ENCODE data around the gene TRAK1.

Gene TRAK1

GRCh38 chr3:42188376-42188775, 97.2 kb downstream of the TRAK1 start:
- Histone ChIP-seq H3K27ac (ENCODE audit: low read depth, low read length) (no peak overlapping the region), H3K36me3 (ENCODE audit: control insufficient read depth, insufficient read depth, low read length) (peaks cover 11% of the 10 kb centered on the region), H3K27me3 (ENCODE audit: control insufficient read depth, insufficient read depth, low read length) (no peaks in the 10 kb centered on the region), H3K9ac (ENCODE audit: low read length) (no peak overlapping the region), H3K4me3 (ENCODE audit: low read length) (no peak overlapping the region), H3K4me1 (ENCODE audit: control insufficient read depth, insufficient read depth, low read length) (no peaks in the 10 kb centered on the region)

GRCh38 chr3:42189001-42189460, 97.9 kb downstream of the TRAK1 start:
- Histone ChIP-seq H3K36me3 (ENCODE audit: control insufficient read depth, insufficient read depth, low read length) (peaks cover 14% of the 10 kb centered on the region), H3K9ac (ENCODE audit: low read length) (no peak overlapping the region), H3K27ac (ENCODE audit: low read depth, low read length) (no peak overlapping the region)

GRCh38 chr3:42189736-42190135, 98.6 kb downstream of the TRAK1 start:
- no peaks in the 10 kb centered on the region for H3K4me1 ChIP-seq (ENCODE audit: control insufficient read depth, insufficient read depth, low read length)
- no peaks in the 10 kb centered on the region for H3K27me3 ChIP-seq (ENCODE audit: control insufficient read depth, insufficient read depth, low read length)
- H3K27ac ChIP-seq (ENCODE audit: low read depth, low read length), result no peak overlapping the region
- H3K9ac ChIP-seq (ENCODE audit: low read length), result no peak overlapping the region
- H3K4me3 ChIP-seq (ENCODE audit: low read length), result no peak overlapping the region
- H3K36me3 ChIP-seq (ENCODE audit: control insufficient read depth, insufficient read depth, low read length), result peaks cover 19% of the 10 kb centered on the region

More at GRCh38 chr3:42189001-42189460, 97.9 kb downstream of the TRAK1 start:
- Histone ChIP-seq H3K4me3 (ENCODE audit: low read length) (no peak overlapping the region), H3K4me1 (ENCODE audit: control insufficient read depth, insufficient read depth, low read length) (no peaks in the 10 kb centered on the region), H3K27me3 (ENCODE audit: control insufficient read depth, insufficient read depth, low read length) (no peaks in the 10 kb centered on the region)

- no peak overlapping the region for H3K9ac ChIP-seq (ENCODE audit: low read length)
- no peaks in the 10 kb centered on the region for H3K27me3 ChIP-seq (ENCODE audit: control insufficient read depth, insufficient read depth, low read length)
- H3K27ac ChIP-seq (ENCODE audit: low read depth, low read length), result no peak overlapping the region
- H3K4me3 ChIP-seq (ENCODE audit: low read length), result no peak overlapping the region
- no peaks in the 10 kb centered on the region for H3K4me1 ChIP-seq (ENCODE audit: control insufficient read depth, insufficient read depth, low read length)
- peaks cover 28% of the 10 kb centered on the region for H3K36me3 ChIP-seq (ENCODE audit: control insufficient read depth, insufficient read depth, low read length)
Observed at GRCh38 chr3:42190701-42191442, 99.7 kb downstream of the TRAK1 start.

- Histone ChIP-seq H3K27ac (ENCODE audit: low read depth, low read length) (no peak overlapping the region), H3K4me1 (ENCODE audit: control insufficient read depth, insufficient read depth, low read length) (no peaks in the 10 kb centered on the region), H3K9ac (ENCODE audit: low read length) (no peak overlapping the region), H3K27me3 (ENCODE audit: control insufficient read depth, insufficient read depth, low read length) (no peaks in the 10 kb centered on the region), H3K36me3 (ENCODE audit: control insufficient read depth, insufficient read depth, low read length) (peaks cover 28% of the 10 kb centered on the region), H3K4me3 (ENCODE audit: low read length) (no peak overlapping the region)
Observed at GRCh38 chr3:42191443-42191747, 100.2 kb downstream of the TRAK1 start.

GRCh38 chr3:42192334-42193200, 101.4 kb downstream of the TRAK1 start:
- H3K9ac ChIP-seq (ENCODE audit: low read length), result no peak overlapping the region
- H3K36me3 ChIP-seq (ENCODE audit: control insufficient read depth, insufficient read depth, low read length), result peaks cover 31% of the 10 kb centered on the region
- no peak overlapping the region for H3K27ac ChIP-seq (ENCODE audit: low read depth, low read length)
- H3K4me3 ChIP-seq (ENCODE audit: low read length), result no peak overlapping the region
- H3K4me1 ChIP-seq (ENCODE audit: control insufficient read depth, insufficient read depth, low read length), result no peaks in the 10 kb centered on the region
- H3K27me3 ChIP-seq (ENCODE audit: control insufficient read depth, insufficient read depth, low read length), result no peaks in the 10 kb centered on the region

GRCh38 chr3:42194943-42195510, 103.9 kb downstream of the TRAK1 start:
- no peaks in the 10 kb centered on the region for H3K27me3 ChIP-seq (ENCODE audit: control insufficient read depth, insufficient read depth, low read length)

GRCh38 chr3:42195879-42196330, 104.7 kb downstream of the TRAK1 start:
- H3K36me3 ChIP-seq (ENCODE audit: control insufficient read depth, insufficient read depth, low read length), result peaks cover 43% of the 10 kb centered on the region
- no peak overlapping the region for H3K4me3 ChIP-seq (ENCODE audit: low read length)
- no peak overlapping the region for H3K27ac ChIP-seq (ENCODE audit: low read depth, low read length)
- H3K4me1 ChIP-seq (ENCODE audit: control insufficient read depth, insufficient read depth, low read length), result no peaks in the 10 kb centered on the region
- no peak overlapping the region for H3K9ac ChIP-seq (ENCODE audit: low read length)
- no peaks in the 10 kb centered on the region for H3K27me3 ChIP-seq (ENCODE audit: control insufficient read depth, insufficient read depth, low read length)

More at GRCh38 chr3:42194943-42195510, 103.9 kb downstream of the TRAK1 start:
- Histone ChIP-seq H3K4me3 (ENCODE audit: low read length) (no peak overlapping the region), H3K9ac (ENCODE audit: low read length) (no peak overlapping the region), H3K27ac (ENCODE audit: low read depth, low read length) (no peak overlapping the region), H3K36me3 (ENCODE audit: control insufficient read depth, insufficient read depth, low read length) (peaks cover 40% of the 10 kb centered on the region), H3K4me1 (ENCODE audit: control insufficient read depth, insufficient read depth, low read length) (no peaks in the 10 kb centered on the region)

GRCh38 chr3:42198709-42199108, 107.6 kb downstream of the TRAK1 start:
- H3K27me3 ChIP-seq (ENCODE audit: control insufficient read depth, insufficient read depth, low read length), result no peaks in the 10 kb centered on the region
- H3K4me3 ChIP-seq (ENCODE audit: low read length), result no peak overlapping the region
- H3K36me3 ChIP-seq (ENCODE audit: control insufficient read depth, insufficient read depth, low read length), result peaks cover 46% of the 10 kb centered on the region
- no peak overlapping the region for H3K9ac ChIP-seq (ENCODE audit: low read length)
- H3K4me1 ChIP-seq (ENCODE audit: control insufficient read depth, insufficient read depth, low read length), result no peaks in the 10 kb centered on the region
- no peak overlapping the region for H3K27ac ChIP-seq (ENCODE audit: low read depth, low read length)

- no peak overlapping the region for H3K27ac ChIP-seq (ENCODE audit: low read depth, low read length)
- H3K4me3 ChIP-seq (ENCODE audit: low read length), result no peak overlapping the region
- no peaks in the 10 kb centered on the region for H3K27me3 ChIP-seq (ENCODE audit: control insufficient read depth, insufficient read depth, low read length)
- H3K9ac ChIP-seq (ENCODE audit: low read length), result no peak overlapping the region
- H3K36me3 ChIP-seq (ENCODE audit: control insufficient read depth, insufficient read depth, low read length), result peaks cover 32% of the 10 kb centered on the region
- H3K4me1 ChIP-seq (ENCODE audit: control insufficient read depth, insufficient read depth, low read length), result no peaks in the 10 kb centered on the region
Observed at GRCh38 chr3:42202217-42202865, 111.2 kb downstream of the TRAK1 start.

- Histone ChIP-seq H3K27ac (ENCODE audit: low read depth, low read length) (no peak overlapping the region), H3K36me3 (ENCODE audit: control insufficient read depth, insufficient read depth, low read length) (peaks cover 23% of the 10 kb centered on the region), H3K27me3 (ENCODE audit: control insufficient read depth, insufficient read depth, low read length) (no peaks in the 10 kb centered on the region), H3K4me3 (ENCODE audit: low read length) (no peak overlapping the region), H3K9ac (ENCODE audit: low read length) (no peak overlapping the region), H3K4me1 (ENCODE audit: control insufficient read depth, insufficient read depth, low read length) (no peaks in the 10 kb centered on the region)
Observed at GRCh38 chr3:42204867-42205599, 113.9 kb downstream of the TRAK1 start.

All from rectal smooth muscle tissue (tissue), 1 donor.